ENCODE results near the gene ASXL2.

DNA sequence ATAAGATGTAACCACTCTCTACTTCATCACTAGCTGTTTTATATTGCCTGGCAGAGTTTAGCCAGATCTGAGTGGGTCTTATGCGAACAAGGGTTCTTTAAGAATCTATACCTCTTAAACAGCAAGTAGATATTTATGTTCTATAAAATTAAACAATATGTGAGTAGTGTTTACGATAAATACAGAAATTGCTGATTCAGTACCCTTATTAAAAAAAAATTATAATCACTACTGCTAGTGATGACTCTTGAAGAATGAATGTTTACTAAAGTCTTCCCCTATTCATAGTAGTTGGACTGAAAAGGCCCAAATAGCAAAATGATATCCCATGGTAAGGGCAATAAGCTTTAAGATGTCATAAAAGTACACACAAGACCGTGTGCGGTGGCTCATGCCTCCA, 106.2 kb downstream of the ASXL2 start:
- no peak for TF ChIP-seq POLR2A (IDR thresholded peaks at IDR 0.05; ENCODE audit: low read length)
- TF ChIP-seq GATA1 (IDR thresholded peaks at IDR 0.05; ENCODE audit: low read depth, low read length): no peak

All from erythroblast (primary cell).